HFF-Myc (cell line): ENCODE data around the gene TMEM158.

Experiments used
- DNase-seq: peaks from one replicate; pipeline ENCODE4 v3.0.0-alpha.2; 2011; ENCODE audit warnings: low read depth; ENCODE audit errors: extremely low read depth
- H3K4me3 ChIP-seq: replicated peaks from 2 replicates; pipeline ENCODE4 v1.5.1; 2011; ENCODE audit warnings: low read depth, mild to moderate bottlenecking, control low read depth, low read length
- TF ChIP-seq, protein P1 (sequence below): IDR thresholded peaks from 2 replicates; pipeline ENCODE4 v1.5.1; 2012; ENCODE audit warnings: mild to moderate bottlenecking, low read depth, low read length, control low read depth; ENCODE audit errors: missing control alignments

The TMEM158 gene

DNA sequence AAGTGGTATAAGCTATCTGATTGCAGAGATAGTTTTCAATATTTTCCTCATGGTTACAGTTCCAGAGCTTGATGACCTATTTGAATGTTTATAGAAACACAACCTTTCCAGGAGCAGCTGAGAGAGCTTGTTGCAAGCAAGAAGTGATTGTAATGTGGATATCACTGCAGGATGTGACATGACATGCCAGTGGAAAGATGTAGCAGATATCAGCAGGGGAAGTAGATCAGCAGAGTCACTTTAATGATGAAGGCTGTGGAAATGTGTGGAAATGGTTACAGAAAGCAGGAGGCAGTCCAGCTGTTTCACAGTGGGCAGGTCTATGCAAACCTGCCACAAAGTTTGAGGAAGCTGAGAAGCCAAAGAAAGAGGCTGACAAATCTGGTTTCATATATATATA lies 21.0 kb downstream of the TMEM158 start:
- DNase-seq, result no peak
- TF ChIP-seq, protein P1, sequence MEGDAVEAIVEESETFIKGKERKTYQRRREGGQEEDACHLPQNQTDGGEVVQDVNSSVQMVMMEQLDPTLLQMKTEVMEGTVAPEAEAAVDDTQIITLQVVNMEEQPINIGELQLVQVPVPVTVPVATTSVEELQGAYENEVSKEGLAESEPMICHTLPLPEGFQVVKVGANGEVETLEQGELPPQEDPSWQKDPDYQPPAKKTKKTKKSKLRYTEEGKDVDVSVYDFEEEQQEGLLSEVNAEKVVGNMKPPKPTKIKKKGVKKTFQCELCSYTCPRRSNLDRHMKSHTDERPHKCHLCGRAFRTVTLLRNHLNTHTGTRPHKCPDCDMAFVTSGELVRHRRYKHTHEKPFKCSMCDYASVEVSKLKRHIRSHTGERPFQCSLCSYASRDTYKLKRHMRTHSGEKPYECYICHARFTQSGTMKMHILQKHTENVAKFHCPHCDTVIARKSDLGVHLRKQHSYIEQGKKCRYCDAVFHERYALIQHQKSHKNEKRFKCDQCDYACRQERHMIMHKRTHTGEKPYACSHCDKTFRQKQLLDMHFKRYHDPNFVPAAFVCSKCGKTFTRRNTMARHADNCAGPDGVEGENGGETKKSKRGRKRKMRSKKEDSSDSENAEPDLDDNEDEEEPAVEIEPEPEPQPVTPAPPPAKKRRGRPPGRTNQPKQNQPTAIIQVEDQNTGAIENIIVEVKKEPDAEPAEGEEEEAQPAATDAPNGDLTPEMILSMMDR, result no peak
- H3K4me3 ChIP-seq, result no peak overlapping the region

DNA sequence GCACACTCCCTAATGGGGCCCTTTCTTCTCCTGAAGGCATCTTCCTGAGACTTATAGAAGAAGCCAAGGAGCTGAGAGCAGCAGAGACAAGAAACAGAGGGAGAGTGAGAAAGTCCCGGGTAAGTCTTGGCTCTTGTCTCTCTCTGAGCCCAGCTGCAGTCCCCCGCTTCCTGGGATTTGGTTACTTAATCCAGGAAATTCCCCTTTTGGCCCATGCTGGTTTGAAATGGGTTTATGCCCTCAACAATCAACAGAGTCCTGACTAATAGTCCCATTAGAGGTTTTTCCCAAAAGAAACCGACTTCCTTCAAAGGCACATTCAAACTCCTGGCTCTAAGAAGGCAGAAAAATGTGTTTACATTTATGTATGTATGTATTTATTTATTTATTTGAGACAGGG lies 22.0 kb downstream of the TMEM158 start:
- H3K4me3 ChIP-seq, result no peak overlapping the region
- TF ChIP-seq, protein P1, result no peak
- DNase-seq, result peak; percentile 57

DNA sequence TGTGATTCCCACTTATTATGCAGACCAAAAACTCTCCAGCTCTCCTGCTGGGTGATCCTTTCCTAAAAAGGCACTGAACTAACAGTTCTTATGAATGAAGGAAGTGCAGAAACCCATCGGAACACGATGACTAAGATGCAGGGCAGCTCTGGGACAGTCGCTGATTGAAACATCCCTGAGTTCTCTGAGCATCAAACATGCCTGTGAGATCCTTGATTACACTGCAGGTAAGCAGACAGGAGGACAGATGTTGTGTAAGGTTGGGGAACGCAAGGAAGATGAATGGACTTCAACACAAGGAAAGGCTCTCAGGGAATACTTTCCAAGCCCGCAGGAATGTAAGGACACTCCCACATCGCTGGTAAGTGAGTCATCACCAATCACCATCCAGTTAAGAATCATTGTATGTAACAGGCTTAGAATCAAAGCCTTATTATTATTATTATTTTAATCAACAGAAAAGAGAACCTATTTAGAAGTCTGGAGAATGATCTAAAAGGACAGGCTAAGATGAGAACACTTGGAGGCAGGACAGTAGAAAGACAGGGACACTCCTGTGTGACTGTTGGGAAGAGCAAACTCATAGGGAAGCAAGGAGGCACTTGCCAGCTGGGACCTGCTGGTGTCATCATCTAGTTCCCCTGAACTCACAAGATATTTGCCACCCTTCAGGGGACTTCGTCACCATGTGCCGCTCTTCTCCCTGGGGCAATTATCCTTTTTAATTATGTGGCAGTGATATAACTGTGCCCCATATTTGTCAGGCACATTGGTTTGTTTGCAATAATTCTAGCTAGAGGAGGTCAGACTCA lies 26.0 kb downstream of the TMEM158 start:
- TF ChIP-seq, protein P1, result no peak
- DNase-seq, result peak; percentile 86
- no peak overlapping the region for H3K4me3 ChIP-seq

DNA sequence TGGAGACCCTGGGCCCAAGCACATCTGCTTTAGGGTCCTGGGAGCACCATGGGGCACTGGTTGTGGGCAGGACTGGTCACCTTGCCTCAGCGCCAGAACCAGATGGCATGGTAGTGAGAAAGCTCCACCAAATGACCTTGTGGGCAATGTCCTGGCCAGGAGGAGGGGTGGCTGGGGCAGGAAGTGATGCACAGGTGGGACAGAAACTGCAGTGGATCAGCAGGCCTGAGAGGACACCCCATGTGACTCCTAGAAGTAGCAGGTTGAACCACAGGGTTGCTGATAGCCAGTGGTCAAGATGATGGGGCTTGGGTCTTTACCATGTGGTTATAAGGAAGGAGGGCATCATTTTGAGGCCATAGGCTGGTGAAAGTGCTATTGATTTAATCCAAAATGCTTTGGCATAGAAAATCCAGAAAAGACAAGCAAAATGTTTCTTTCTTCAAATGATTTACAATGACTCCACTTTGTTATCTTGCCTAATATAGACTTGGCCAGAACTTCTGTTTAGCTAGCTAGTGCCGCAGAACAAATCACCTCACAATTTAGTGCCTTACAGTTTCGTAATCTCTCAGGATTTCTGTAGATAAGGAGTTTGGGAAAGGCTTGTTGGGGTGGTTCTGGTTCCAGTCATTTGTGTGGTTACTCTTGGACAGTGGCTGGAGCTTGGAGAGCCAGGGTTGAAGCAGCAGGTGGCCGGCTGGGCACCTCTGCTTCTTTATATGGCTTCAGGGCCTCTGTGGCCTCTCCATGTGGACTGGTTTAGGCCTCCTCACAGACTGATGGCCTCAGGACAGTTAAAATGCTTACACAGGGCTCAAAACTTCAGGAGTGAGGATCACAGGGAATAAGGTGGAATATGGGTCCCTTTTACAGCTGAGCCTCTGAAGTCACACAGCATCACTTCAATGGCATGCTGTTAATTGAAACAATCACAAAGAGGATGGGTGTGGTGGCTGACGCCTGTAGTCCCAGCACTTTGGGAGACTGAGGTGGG lies 27.5 kb downstream of the TMEM158 start:
- DNase-seq, result no peak
- H3K4me3 ChIP-seq, result no peak overlapping the region
- TF ChIP-seq, protein P1, result no peak

DNA sequence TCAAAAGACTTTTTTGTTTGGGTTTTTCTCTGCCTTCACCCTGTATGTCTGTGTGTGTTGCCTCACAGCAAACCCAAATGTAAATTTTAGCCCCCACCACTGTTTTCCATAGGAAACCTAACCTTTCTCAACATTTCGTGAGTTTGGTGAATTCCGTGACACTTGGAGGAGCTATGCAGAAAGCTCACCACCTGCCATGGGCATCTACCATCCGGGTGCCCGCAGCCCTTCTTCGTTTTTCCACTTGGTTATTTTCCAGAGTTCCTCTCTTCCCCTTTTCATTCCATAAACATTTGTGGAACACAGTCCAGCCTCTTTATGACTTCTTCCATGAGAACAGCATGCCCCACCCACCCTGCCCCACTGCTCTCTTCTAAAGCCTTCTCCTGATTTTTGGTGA lies 31.3 kb downstream of the TMEM158 start:
- TF ChIP-seq, protein P1, result no peak
- no peak overlapping the region for H3K4me3 ChIP-seq
- no peak for DNase-seq

DNA sequence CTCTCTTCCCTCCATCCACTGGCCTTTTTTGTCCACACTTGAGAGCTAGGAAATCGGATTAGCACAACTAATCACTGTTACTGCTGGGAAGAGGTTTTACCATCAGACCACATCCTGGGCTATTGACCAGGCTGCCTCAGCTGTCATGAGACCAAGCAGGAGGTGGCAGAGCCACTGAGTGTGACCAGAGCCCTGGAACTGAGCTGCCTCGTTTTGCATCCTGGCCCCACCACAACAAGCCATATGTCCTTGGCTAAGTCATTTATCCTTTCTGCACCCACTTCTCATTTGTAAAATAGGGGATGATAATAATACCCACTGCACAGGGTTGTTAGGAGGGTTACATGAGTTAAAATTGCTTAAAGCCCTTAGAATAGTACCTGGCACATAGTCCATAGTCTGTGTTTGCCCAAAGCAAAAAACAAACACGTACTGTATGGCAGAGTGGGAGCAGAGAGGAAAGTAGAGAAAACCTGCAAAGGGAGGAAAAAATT lies 34.1 kb downstream of the TMEM158 start:
- H3K4me3 ChIP-seq, result no peak overlapping the region
- no peak for DNase-seq
- TF ChIP-seq, protein P1, result no peak
